Heart right ventricle (tissue), 16 donors: ENCODE data around the gene GTPBP10. TPM values are rescaled to one million over a fixed set of nuclear protein-coding genes. Genes with fewer than 3 reads are reported as not detected.

Experiments
- ATAC-seq, 8 donors: fragments of 200-7000 bp; cut with Tn5 transposase; one replicate each; pipeline ENCODE4 v1.9.1; 2020; ENCODE audit warnings: mild to moderate bottlenecking in 8 of 8, moderate library complexity in 8 of 8, moderate number of reproducible peaks in 1 of 8
- DNase-seq, 2 donors: peaks; one replicate each; pipeline ENCODE4 v3.0.0-alpha.2; 2020
- H3K27ac ChIP-seq, 10 donors: fragments of 200-600 bp; sonication (generic) in 2 of 10; one replicate each; pipeline versions ENCODE4 v1.5.0 to v1.8.0; 2020 to 2022; ENCODE audit warnings: mild to moderate bottlenecking in 3 of 10
- H3K27me3 ChIP-seq, 7 donors: fragments of 200-600 bp; one replicate each; pipeline ENCODE4 v1.8.0; 2021 to 2022; ENCODE audit warnings: mild to moderate bottlenecking in 2 of 7
- H3K36me3 ChIP-seq, 9 donors: fragments of 200-600 bp; sonication (generic) in 1 of 9; one replicate each; pipeline versions ENCODE4 v1.5.0 to v1.8.0; 2020 to 2022; ENCODE audit warnings: mild to moderate bottlenecking in 2 of 9
- H3K4me1 ChIP-seq, 9 donors: fragments of 200-600 bp; sonication (generic) in 1 of 9; one replicate each; pipeline versions ENCODE4 v1.5.0 to v1.8.0; 2020 to 2022; ENCODE audit warnings: mild to moderate bottlenecking in 4 of 9
- H3K4me3 ChIP-seq, 10 donors: fragments of 200-600 bp; sonication (generic) in 2 of 10; one replicate each; pipeline versions ENCODE4 v1.5.0 to v1.8.0; 2020 to 2022; ENCODE audit warnings: mild to moderate bottlenecking in 7 of 10, moderate library complexity in 2 of 10
- H3K9me3 ChIP-seq, 11 donors: fragments of 200-600 bp in 10 of 11; sonication (generic) in 2 of 11; one replicate each; pipeline versions ENCODE4 v1.5.0 to v1.8.0; 2013 to 2022; ENCODE audit warnings: mild to moderate bottlenecking in 2 of 11, control low read depth in 1 of 11, moderate library complexity in 1 of 11
- WGBS, 2 donors: extraction: QIAGEN DNeasy Blood & Tissue Kit; methylation state at CpG; one replicate each; pipeline ENCODE4 v1.1.7; 2013; ENCODE audit warnings: inconsistent platforms in 1 of 2; 5-methylcytosine and 5-hydroxymethylcytosine counted together
- intact Hi-C, 10 donors: fragments of 100-400 bp; cut with DNase I; formaldehyde crosslinking; loops; one replicate each; pipeline versions ENCODE4 v1.11.1 to v1.14.2; 2022
- polyA plus RNA-seq, 2 donors: library from polyadenylated mRNA; stranded (reverse); fragments of 200-250 nt; gene quantifications; one replicate each; pipeline ENCODE4 v1.2.3, GENCODE V29; 2013
- total RNA-seq, 10 donors: library from RNA; stranded (reverse); fragmentation: NEBNext Ultra II Directional in 3 of 10; extraction: Animal tissue kit (Norgen Biotek cat#: 25700) in 3 of 10; gene quantifications; one replicate each; pipeline versions ENCODE4 v1.2.1 to v1.2.4, GENCODE V29; 2021 to 2023
- TF ChIP-seq, protein P1 (sequence below), 9 donors: fragments of 200-600 bp; sonication (generic) in 2 of 9; IDR thresholded peaks; one replicate each; pipeline versions ENCODE4 v1.5.0 to v1.8.0; 2021 to 2022; ENCODE audit warnings: antibody characterized with exemption in 9 of 9, mild to moderate bottlenecking in 5 of 9, moderate library complexity in 1 of 9
- donor health status: Arrhythmogenic right ventricular cardiomyopathy.
- donor health status: ischemic (EF 13 %, LVEDD 7.1; RV severe dilation, severe dysfunction).
- donor health status: healthy with polysubstance abuse.
- donor health status: DM: no; HTN: yes; CAD: no.
- donor health status: DM: no; HTN: no; CAD: no.
- donor health status: ischemic (EF 25% LVEDD 6.9; RV normal size, moderate dysfunction).
- donor health status: ischemic (EF 25% LVEDD 5.7; RV mildly dilated, moderate dysfunction).
- donor health status: healthy.
- donor health status: DM: yes; HTN: yes; CAD: no.
- donor health status: Ischemic cardiomyopathy.
- donor health status: ischemic (EF 35%, LVEDD 5.7; RV mildly dilated, moderate dysfunction).
- donor health status: nonischemic (EF 11% LVEDD 7.7; RV severe dilation, severe dysfunction).
- donor health status: DM: yes; HTN: yes; CAD: no.
- donor health status: PGD.
- donor health status: ischemic (EF 29% LVEDD 5.4; RV normal size, mild dysfunction).
- donor health status: nonischemic (EF 23%, LVEDD 6.1; RV moderate dilation, normal function).

GTPBP10 gene
- total and polyA plus RNA-seq, 12 donors, result 15.5 to 27.6 (median 23.4) TPM

DNA sequence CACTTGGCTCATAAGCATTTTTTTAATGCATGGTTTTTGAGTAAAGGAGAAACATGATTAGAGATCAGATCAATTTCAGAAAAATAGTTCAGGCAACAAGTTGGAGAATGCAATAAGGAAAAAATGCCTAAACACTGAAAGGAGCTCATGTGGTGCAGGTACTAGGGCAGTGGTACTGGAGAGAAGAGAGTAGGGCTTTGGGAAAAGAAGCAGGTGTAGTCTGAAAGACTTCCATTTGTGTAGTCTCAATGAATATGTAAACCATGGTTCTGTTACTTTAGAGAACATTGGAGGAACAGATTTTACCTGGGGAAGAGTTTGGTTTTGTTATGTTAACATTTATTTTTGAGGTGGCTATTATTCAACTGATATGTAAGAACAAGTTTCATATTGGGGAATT, 5.5 kb downstream of the GTPBP10 start:
- Histone ChIP-seq H3K27me3 (no peaks in the 10 kb centered on the region), H3K36me3 (peaks cover 0 to 44% (median 8%) of the 10 kb centered on the region in 9 donors), H3K27ac (no peak overlapping the region), H3K9me3 (peaks cover 0 to 2% (median 0%) of the 10 kb centered on the region in 11 donors), H3K4me1 (peaks cover 0 to 14% (median 11%) of the 10 kb centered on the region in 9 donors), H3K4me3 (no peak overlapping the region)
- intact Hi-C loops, result no loop called here
- TF ChIP-seq, protein P1, sequence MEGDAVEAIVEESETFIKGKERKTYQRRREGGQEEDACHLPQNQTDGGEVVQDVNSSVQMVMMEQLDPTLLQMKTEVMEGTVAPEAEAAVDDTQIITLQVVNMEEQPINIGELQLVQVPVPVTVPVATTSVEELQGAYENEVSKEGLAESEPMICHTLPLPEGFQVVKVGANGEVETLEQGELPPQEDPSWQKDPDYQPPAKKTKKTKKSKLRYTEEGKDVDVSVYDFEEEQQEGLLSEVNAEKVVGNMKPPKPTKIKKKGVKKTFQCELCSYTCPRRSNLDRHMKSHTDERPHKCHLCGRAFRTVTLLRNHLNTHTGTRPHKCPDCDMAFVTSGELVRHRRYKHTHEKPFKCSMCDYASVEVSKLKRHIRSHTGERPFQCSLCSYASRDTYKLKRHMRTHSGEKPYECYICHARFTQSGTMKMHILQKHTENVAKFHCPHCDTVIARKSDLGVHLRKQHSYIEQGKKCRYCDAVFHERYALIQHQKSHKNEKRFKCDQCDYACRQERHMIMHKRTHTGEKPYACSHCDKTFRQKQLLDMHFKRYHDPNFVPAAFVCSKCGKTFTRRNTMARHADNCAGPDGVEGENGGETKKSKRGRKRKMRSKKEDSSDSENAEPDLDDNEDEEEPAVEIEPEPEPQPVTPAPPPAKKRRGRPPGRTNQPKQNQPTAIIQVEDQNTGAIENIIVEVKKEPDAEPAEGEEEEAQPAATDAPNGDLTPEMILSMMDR (IDR thresholded peaks at IDR 0.05), result no peak
- DNase-seq, result no peak
- no peak for ATAC-seq

DNA sequence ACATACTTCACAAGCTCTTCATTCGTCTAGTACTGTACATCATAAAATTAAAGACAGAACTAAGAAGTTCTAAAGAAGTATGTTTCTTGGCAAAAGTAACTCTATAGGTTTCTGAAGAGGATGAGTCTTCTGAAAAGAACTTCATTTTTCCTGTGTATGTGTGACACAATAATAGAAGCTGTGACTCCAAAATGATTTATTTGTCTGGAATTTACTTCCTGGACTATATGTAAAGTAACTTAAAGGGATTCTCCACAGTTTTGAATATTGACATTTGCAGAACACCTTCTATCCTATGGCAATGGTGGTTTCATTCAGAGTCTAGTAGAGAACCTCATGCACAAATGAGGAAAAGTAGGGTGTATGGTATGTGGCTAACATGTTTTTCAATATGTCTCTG, 36.9 kb downstream of the GTPBP10 start:
- H3K9me3 ChIP-seq, result peaks cover 0 to 13% (median 0%) of the 10 kb centered on the region in 11 donors
- no peak overlapping the region for H3K27ac ChIP-seq
- 91 to 94% methylated on average over 1 of the region's 1 CpG for WGBS, 2 donors
- peaks cover 0 to 6% (median 0%) of the 10 kb centered on the region in 9 donors for H3K4me1 ChIP-seq
- TF ChIP-seq, protein P1 (IDR thresholded peaks at IDR 0.05), result no peak
- H3K36me3 ChIP-seq, result peaks cover 0 to 93% (median 52%) of the 10 kb centered on the region in 9 donors
- H3K27me3 ChIP-seq, result no peaks in the 10 kb centered on the region
- DNase-seq, result no peak
- no peak for ATAC-seq
- H3K4me3 ChIP-seq, result no peak overlapping the region
- intact Hi-C loops, result no loop called here

DNA sequence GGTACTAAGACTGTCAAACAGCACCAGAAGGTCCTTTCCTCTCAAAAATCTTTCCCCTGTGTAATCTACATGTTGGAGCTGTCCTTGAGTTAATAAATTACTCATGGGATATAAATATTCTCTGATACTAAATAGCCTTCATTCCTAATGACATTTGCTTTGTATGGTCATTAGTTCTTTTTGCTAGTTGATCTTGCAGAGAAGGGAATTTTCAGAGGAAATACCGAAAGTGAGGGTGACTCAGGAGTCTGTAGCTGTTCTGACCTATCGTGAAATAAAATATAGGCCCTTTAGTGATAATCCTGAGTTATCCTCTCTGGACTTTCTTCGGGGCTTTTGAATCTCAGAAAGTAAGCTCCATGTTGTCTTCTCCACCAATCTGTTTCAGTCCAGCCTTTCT, 37.3 kb downstream of the GTPBP10 start:
- Histone ChIP-seq H3K27me3 (no peaks in the 10 kb centered on the region), H3K27ac (no peak overlapping the region), H3K4me1 (peaks cover 0 to 6% (median 0%) of the 10 kb centered on the region in 9 donors), H3K36me3 (peaks cover 0 to 89% (median 52%) of the 10 kb centered on the region in 9 donors), H3K9me3 (peaks cover 0 to 13% (median 0%) of the 10 kb centered on the region in 11 donors), H3K4me3 (no peak overlapping the region)
- TF ChIP-seq, protein P1 (IDR thresholded peaks at IDR 0.05), result no peak
- intact Hi-C loops, result no loop called here
- 95 to 97% methylated on average over 3 of the region's 3 CpGs for WGBS, 2 donors
- ATAC-seq (no peak), DNase-seq (no peak)

DNA sequence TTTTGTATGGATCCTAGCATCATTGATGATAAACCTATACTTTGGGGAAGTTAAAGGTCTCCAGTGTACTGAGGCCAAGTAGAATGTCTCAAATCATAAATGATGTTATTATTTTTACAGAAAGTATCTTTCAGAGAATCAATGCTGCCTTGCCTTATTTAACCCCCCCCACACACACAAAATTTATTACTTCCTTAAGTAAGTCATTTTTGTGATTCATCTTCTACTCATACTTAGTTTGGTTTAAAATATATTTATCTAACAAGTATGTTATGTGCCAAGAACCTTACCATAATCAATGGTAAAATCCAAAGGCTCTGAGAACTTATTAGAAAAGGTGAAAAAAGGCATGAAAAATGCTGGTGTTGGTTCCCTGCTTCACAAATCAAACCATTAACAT, 37.9 kb downstream of the GTPBP10 start:
- intact Hi-C loops, result no loop called here
- Histone ChIP-seq H3K27me3 (no peaks in the 10 kb centered on the region), H3K27ac (no peak overlapping the region), H3K4me1 (peaks cover 0 to 6% (median 0%) of the 10 kb centered on the region in 9 donors), H3K9me3 (peaks cover 0 to 13% (median 0%) of the 10 kb centered on the region in 11 donors), H3K36me3 (peaks cover 0 to 83% (median 50%) of the 10 kb centered on the region in 9 donors), H3K4me3 (no peak overlapping the region)
- TF ChIP-seq, protein P1 (IDR thresholded peaks at IDR 0.05), result no peak
- ATAC-seq, result no peak
- no peak for DNase-seq
